ENCODE data around the gene IFT172. TPM values are rescaled to one million over a fixed set of nuclear protein-coding genes. Genes with fewer than 3 reads are reported as not detected.

The IFT172 gene
- total and polyA plus RNA-seq, 2 of the 4 experiments (the other 2 are of a cell fraction) = 18.8 to 25.5 TPM

DNA sequence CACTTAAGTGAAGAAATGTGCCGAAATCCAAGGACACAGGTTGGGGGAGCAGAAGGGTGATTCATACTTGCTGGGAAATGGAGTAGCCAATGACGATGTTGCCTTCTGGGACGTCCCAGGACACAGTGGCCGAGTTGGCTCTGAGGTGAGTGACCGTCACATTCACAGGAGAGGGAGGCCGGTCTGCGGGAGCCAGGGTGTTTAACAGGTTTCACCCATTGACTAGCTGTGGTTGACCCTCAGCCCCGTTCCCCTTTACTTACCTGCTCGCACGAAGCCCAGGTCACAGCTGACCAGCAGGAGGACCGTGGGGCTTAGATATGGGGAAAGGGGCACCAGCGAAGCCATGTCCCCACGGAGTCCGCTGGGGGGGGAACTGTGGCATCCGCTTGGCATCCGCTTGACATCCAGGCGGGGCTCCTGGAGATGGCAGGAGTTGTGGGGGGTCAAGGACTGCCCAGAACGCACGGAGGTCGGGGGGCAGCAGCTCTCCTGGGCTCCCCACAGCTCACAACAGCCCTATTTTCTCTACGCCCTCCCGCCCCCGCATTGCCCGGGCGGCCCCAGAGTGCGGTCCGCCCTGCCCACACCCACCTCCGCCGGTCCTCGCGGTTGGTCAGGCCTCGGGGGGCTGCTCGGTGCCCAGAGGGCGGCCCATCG is 4.9 kb upstream of the IFT172 start:
- H3K27ac ChIP-seq (ENCODE audit: insufficient read depth, low read length) = no peak overlapping the region; the same call in 1 of the 2 replicates
- H2AFZ ChIP-seq (replicated peaks; ENCODE audit: low read length, poor library complexity) = peak overlapping the region; percentile 99
- peak overlapping the region; percentile 60 for H3K14ac ChIP-seq (replicated peaks; ENCODE audit: low read depth, low read length)
- H3K4me1 ChIP-seq (ENCODE audit: control insufficient read depth, insufficient read depth, low read length) = peaks cover 5% of the 10 kb centered on the region
- H3K9ac ChIP-seq (ENCODE audit: low read depth, low read length) = peak overlapping the region; percentile 50
- peaks cover under 1 to 12% of the 10 kb centered on the region in 2 experiments; a peak in 3 of 4 replicates for H3K79me1 ChIP-seq (ENCODE audit: low read depth in 1 of 2, low read length in 2 of 2)
- H3K4ac ChIP-seq (ENCODE audit: low read depth, low read length) = peak overlapping the region; percentile 75
- no peak overlapping the region; the same call in 1 of the 2 replicates for H4K91ac ChIP-seq (ENCODE audit: insufficient read depth, low read depth, low read length)
- peaks cover 18% of the 10 kb centered on the region for H3K9me1 ChIP-seq (ENCODE audit: insufficient read depth, low read length)
- no peaks in the 10 kb centered on the region for H4K20me1 ChIP-seq (ENCODE audit: insufficient read depth, low read length)
- H3K56ac ChIP-seq (ENCODE audit: extremely low read depth, insufficient read depth, low read length) = no peak overlapping the region
- CTCF ChIA-PET = no interaction called here
- H2AK9ac ChIP-seq (replicated peaks; ENCODE audit: low read depth, low read length, poor library complexity) = peak overlapping the region; percentile 87
- in situ Hi-C loops (cut with MboI; ENCODE audit: low sequenced_read_pairs) (no loop called here), dilution Hi-C loops (cut with HindIII; ENCODE audit: low sequenced_read_pairs, unreplicated experiment) (no loop called here), intact Hi-C loops (cut with micrococcal nuclease) (no loop called here)
- no TSS peak for BruUV-seq (replicated peaks)
- peak; percentile 55 for ATAC-seq (ENCODE audit: low read depth)
- WGBS, 2 experiments (ENCODE audit: extremely low coverage in 2 of 2, insufficient read length in 1 of 2) = 8% methylated on average over 10 of the region's 35 CpGs; no CpG with 5 or more reads in 1 of the 2 experiments
- peak overlapping the region; percentile 84 for H2AK5ac ChIP-seq (ENCODE audit: low read depth, low read length)
- no peak overlapping the region for H3K18ac ChIP-seq (ENCODE audit: low read depth, low read length)
- H3K4me3 ChIP-seq (ENCODE audit: insufficient read depth, low read depth, low read length) = peak overlapping the region; percentile 94
- H3K27me3 ChIP-seq (ENCODE audit: control insufficient read depth, insufficient read depth, low read length) = peaks cover 2% of the 10 kb centered on the region; the same call in 1 of the 2 replicates
- H3K23ac ChIP-seq (ENCODE audit: low read depth, low read length) = peak overlapping the region; percentile 71; the same call in 1 of the 2 replicates
- H3K36me3 ChIP-seq (ENCODE audit: control insufficient read depth, insufficient read depth, low read length) = 0 out of 2 replicates have a peak, but pooled peaks cover 3% of the 10 kb centered on the region
- no peaks in the 10 kb centered on the region for H3K9me3 ChIP-seq (ENCODE audit: control insufficient read depth, insufficient read depth, low read length)
- H3K4me2 ChIP-seq (ENCODE audit: low read depth, low read length) = peak overlapping the region; percentile 81
- DNase-seq = peak; percentile 20
- no peak overlapping the region for H2BK20ac ChIP-seq (ENCODE audit: low read depth, low read length)
- POLR2A ChIA-PET (ENCODE audit: unreplicated experiment) = no interaction called here
- peak overlapping the region; percentile 61 to 72; a peak in 3 of 4 replicates for H4K8ac ChIP-seq (ENCODE audit: low read depth in 2 of 2, low read length in 2 of 2)
- peak overlapping the region; percentile 14; the same call in 1 of the 2 replicates for H4K5ac ChIP-seq (ENCODE audit: low read depth, low read length)
- no peak overlapping the region for H2BK120ac ChIP-seq (ENCODE audit: low read depth, low read length)
- no peak overlapping the region for H2BK5ac ChIP-seq (ENCODE audit: low read depth, low read length, poor library complexity, severe bottlenecking)
- peak overlapping the region; percentile 41; the same call in 1 of the 3 replicates for H2BK15ac ChIP-seq (ENCODE audit: low read depth, low read length)
- TF ChIP-seq, protein P1, sequence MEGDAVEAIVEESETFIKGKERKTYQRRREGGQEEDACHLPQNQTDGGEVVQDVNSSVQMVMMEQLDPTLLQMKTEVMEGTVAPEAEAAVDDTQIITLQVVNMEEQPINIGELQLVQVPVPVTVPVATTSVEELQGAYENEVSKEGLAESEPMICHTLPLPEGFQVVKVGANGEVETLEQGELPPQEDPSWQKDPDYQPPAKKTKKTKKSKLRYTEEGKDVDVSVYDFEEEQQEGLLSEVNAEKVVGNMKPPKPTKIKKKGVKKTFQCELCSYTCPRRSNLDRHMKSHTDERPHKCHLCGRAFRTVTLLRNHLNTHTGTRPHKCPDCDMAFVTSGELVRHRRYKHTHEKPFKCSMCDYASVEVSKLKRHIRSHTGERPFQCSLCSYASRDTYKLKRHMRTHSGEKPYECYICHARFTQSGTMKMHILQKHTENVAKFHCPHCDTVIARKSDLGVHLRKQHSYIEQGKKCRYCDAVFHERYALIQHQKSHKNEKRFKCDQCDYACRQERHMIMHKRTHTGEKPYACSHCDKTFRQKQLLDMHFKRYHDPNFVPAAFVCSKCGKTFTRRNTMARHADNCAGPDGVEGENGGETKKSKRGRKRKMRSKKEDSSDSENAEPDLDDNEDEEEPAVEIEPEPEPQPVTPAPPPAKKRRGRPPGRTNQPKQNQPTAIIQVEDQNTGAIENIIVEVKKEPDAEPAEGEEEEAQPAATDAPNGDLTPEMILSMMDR (conservative IDR thresholded peaks at IDR 0.05; ENCODE audit: low read depth, low read length) = no peak
- no peak for TF ChIP-seq MAZ (IDR thresholded peaks at IDR 0.05; ENCODE audit: borderline replicate concordance, low read depth, low read length)
- no peak for TF ChIP-seq RAD21 (IDR thresholded peaks at IDR 0.05; ENCODE audit: low read length)
